ENCODE data around the gene MAMDC4. TPM values are rescaled to one million over a fixed set of nuclear protein-coding genes. Genes with fewer than 3 reads are reported as not detected.

The MAMDC4 gene
- total and polyA plus RNA-seq, 2 of the 8 experiments (the other 6 are each of a cell fraction or from before 2014, with no cell fraction given): 3.1 to 4.5 TPM

DNA sequence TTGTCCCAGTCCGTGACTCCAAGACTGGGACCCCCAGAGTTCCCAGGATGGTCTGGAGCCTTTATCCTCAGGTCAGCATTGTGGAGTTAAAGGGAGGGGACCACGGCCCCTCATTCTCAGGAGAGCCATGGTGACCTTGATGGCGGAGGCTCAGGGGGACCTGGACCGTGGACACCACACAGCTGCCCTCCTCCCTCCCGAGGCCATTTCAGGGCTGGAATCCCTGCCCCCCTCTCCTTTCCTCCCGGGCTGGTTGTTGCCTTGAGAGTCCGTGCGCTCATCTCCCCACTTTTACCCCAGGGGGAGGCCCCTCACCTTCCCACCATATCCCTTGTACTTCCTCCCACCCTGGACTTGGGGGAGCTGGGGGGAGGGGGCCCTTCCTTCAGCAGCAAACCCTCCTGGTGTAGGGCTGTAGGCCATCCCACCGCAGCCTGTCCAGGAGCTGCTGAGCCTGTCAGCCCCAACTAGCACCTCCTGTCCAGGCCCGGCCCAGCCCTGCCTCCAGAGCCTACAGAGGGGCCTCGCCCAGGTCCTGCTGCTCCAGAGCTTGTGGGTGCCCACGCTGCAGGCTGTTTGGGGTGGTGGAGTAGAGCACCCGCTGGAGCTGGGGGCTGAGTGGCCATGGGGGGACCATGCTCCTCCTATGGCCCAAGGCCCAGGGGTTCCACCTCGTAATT lies 24.2 kb upstream of the MAMDC4 start:
- Histone ChIP-seq H3K79me1 (ENCODE audit: low read depth, low read length) (peaks cover 4% of the 10 kb centered on the region; the same call in 1 of the 2 replicates), H3K4ac (replicated peaks; ENCODE audit: insufficient read length, low read depth, low read length) (no peak overlapping the region), H3K9ac (replicated peaks in 1 of 4; ENCODE audit: extremely low read depth in 1 of 4, low read depth in 3 of 4, low read length in 3 of 4) (no peak overlapping the region), H3K9me3 (ENCODE audit: insufficient read depth in 2 of 2, low read depth in 1 of 2, low read length in 1 of 2) (no peaks in the 10 kb centered on the region), H3K23ac (ENCODE audit: insufficient read length) (no peak overlapping the region), H2BK15ac (ENCODE audit: low read length) (no peak overlapping the region), H3K4me1 (replicated peaks in 1 of 4; ENCODE audit: control insufficient read depth in 3 of 4, insufficient read depth in 4 of 4, low read length in 3 of 4) (no peaks in the 10 kb centered on the region; a peak in 1 of 7 replicates), H4K5ac (ENCODE audit: insufficient read length, low read depth, low read length) (no peak overlapping the region), H2BK12ac (ENCODE audit: low read depth, low read length) (no peak overlapping the region), H3K23me2 (ENCODE audit: low read depth, low read length) (no peaks in the 10 kb centered on the region), H2AFZ (ENCODE audit: low read length) (no peak overlapping the region), H3K14ac (ENCODE audit: insufficient read length) (no peak overlapping the region), H2BK5ac (ENCODE audit: low read depth, low read length) (no peak overlapping the region), H3K18ac (ENCODE audit: extremely low read depth, low read length) (no peak overlapping the region), H2BK120ac (replicated peaks; ENCODE audit: low read depth, low read length) (no peak overlapping the region), H3K36me3 (ENCODE audit: control insufficient read depth in 2 of 4, insufficient read depth in 4 of 4, low read length in 3 of 4) (peaks cover 17 to 59% (median 47%) of the 10 kb centered on the region in 4 experiments), H3K4me2 (ENCODE audit: insufficient read depth in 1 of 2, low read depth in 2 of 2, low read length in 2 of 2) (no peak overlapping the region), H3K27me3 (replicated peaks in 1 of 4; ENCODE audit: control insufficient read depth in 3 of 4, extremely low read depth in 1 of 4, insufficient read depth in 3 of 4, low read length in 3 of 4) (no peaks in the 10 kb centered on the region), H3K27ac (ENCODE audit: low read depth, low read length) (no peak overlapping the region), H4K91ac (replicated peaks; ENCODE audit: insufficient read length, low read length) (no peak overlapping the region), H2AK5ac (ENCODE audit: low read depth, low read length) (no peak overlapping the region), H3K4me3 (ENCODE audit: extremely low read depth in 1 of 4, insufficient read depth in 2 of 4, low read depth in 3 of 4, low read length in 4 of 4) (no peak overlapping the region), H3K79me2 (ENCODE audit: control insufficient read depth in 1 of 2, insufficient read depth in 2 of 2, low read length in 2 of 2) (no peaks in the 10 kb centered on the region), H4K20me1 (replicated peaks in 1 of 2; ENCODE audit: control insufficient read depth in 1 of 2, insufficient read depth in 2 of 2, low read length in 2 of 2) (peaks cover 9 to 33% of the 10 kb centered on the region in 2 experiments), H2BK20ac (ENCODE audit: low read length) (no peak overlapping the region), H3K56ac (replicated peaks; ENCODE audit: insufficient read length, low read depth, low read length) (no peak overlapping the region), H4K8ac (ENCODE audit: extremely low read depth, insufficient read depth, low read length) (no peak overlapping the region; the same call in 1 of the 2 replicates)
- ChIA-PET POLR2A (ENCODE audit: partially characterized antibody) (interaction anchor here (0.8 kb wide), 2 partner anchors 26 to 27 kb away, joined by 3 read pairs; no protein-coding TSS in a partner anchor), CTCF (ENCODE audit: partially characterized antibody) (interaction anchor here (1.1 to 9.0 kb wide), 3 partner anchors 14 to 148 kb away, joined by 3 to 55 read pairs (median 3); partner anchors contain the start of gene AJM1)
- no peak for TF ChIP-seq CBX8 (IDR thresholded peaks at IDR 0.05; ENCODE audit: borderline replicate concordance, low read depth, low read length)
- TF ChIP-seq RNF2 (IDR thresholded peaks at IDR 0.05; ENCODE audit: borderline replicate concordance, low read depth, low read length, missing control alignments, poor library complexity, severe bottlenecking): no peak
- no peak for TF ChIP-seq RBBP5 (IDR thresholded peaks at IDR 0.05; ENCODE audit: borderline replicate concordance, low read depth, low read length)
- DNase-seq (ENCODE audit: low read depth in 1 of 2, low spot score in 2 of 2) (no peak), FAIRE-seq (no peak)
- 92% methylated on average over 10 of the region's 14 CpGs; no CpG with 5 or more reads in 1 of the 2 experiments for WGBS, 2 experiments (ENCODE audit: extremely low coverage in 1 of 2, insufficient coverage in 1 of 2, insufficient read length in 1 of 2, insufficient replicate concordance in 2 of 2, low coverage in 1 of 2, low lambda C conversion rate in 2 of 2, missing lambda C conversion rate in 1 of 2)

All from H1 (cell line).